Measurements from ENCODE around the gene IZUMO4.
A peak's percentile ranks its signal among the peaks of the same experiment; 100 is the strongest.
"Not testable (repeated sequence)": the region's sequence is repeated elsewhere in the genome, so short reads cannot be mapped to it uniquely, and the experiment has no call there.

IZUMO4 gene

DNA sequence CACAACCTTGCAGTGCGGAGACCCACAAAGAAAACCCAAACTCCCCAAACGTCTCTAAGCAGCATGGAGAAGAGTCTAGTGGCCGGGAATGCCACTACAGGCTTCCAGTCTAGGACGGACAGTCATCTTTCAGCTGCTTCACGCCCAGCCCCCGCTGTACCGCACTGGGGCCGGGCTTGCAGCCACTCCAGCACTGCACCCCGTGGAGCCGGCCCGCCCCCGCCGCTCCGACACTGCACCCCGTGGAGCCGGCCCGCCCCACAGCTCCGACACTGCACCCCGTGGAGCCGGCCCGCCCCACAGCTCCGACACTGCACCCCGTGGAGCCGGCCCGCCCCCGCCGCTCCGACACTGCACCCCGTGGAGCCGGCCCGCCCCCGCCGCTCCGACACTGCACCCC, 31.5 kb downstream of the IZUMO4 start:
- DNase-seq: peak; percentile 19

DNA sequence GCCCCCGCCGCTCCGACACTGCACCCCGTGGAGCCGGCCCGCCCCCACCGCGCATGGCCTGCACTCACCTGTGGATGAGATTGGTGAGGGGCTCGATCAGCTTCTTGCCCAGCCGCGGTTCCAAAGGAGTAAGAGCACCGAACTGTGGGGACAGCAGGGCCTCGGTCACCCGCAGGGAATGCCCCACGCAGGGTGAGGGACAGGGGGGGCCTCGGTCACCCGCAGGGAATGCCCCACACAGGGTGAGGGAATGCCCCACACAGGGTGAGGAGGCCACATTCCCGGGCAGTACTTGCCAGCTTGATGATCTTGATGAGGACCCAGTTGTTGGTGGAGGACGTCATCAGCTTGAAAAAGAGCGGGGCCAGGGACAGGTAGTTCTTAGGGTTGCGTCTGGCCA, 32.3 kb downstream of the IZUMO4 start:
- no peak for DNase-seq

- DNase-seq: no peak
Observed at GRCh38 chr19:2129486-2129885, 32.8 kb downstream of the IZUMO4 start.

- DNase-seq: no peak
Observed at GRCh38 chr19:2129892-2130770, 33.4 kb downstream of the IZUMO4 start.

- not testable (repeated sequence) for DNase-seq
Observed at GRCh38 chr19:2131012-2131975, 34.6 kb downstream of the IZUMO4 start.

DNA sequence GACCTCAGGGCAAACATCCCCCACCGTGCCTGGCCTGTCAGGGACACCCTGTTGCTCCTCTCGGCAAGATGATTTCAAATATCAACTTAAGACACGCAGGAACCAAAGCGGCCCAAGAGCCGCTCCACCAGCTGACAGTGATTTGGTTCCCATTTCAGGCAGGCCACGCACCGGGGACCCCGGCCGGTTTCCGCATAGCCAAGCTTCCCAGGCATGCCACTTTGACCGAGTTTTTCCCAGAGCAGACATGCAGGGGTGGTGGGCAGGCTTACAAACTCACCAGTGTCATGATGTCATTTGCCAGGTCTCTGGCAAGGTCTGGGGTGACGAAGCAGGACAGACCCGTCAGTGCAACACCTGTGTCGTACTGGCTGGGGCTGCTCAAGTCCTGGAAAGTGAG, 35.5 kb downstream of the IZUMO4 start:
- no peak for DNase-seq

DNA sequence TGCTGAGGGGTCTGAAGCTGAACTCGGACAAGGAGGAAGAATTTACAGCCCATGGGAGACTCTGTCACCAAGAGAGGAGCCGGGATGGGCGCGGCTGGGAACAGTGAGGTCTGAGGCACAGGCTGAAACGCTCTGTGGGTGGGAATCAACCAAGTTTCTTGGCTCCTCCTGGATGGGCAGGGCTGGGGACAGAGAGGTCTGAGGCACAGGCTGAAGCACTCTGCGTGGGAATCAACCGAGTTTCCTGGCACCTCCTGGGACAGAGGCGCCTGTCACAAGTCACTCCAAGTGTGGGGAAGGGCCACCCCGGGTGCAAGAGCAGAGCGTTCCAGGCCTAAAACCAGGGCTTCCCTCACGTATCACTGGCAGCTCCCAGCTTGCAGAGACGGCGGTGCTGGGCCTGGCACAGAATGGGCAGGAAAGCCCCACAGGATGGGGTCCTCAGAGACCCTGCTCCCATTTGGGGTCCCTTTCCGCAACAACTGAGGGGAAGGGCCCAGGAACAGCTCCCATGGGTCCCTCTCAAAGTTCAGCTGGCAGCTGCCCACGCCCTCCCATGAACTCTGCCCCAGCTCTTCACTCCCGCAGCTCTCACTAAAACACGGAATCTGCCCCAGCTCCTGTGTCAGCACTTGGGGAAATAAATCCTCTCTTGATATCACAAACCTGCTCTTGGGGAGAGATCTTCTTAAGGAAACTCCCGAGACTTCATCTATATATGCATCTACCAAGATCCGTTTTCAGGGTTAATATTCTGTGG, 36.2 kb downstream of the IZUMO4 start:
- no peak for DNase-seq

DNA sequence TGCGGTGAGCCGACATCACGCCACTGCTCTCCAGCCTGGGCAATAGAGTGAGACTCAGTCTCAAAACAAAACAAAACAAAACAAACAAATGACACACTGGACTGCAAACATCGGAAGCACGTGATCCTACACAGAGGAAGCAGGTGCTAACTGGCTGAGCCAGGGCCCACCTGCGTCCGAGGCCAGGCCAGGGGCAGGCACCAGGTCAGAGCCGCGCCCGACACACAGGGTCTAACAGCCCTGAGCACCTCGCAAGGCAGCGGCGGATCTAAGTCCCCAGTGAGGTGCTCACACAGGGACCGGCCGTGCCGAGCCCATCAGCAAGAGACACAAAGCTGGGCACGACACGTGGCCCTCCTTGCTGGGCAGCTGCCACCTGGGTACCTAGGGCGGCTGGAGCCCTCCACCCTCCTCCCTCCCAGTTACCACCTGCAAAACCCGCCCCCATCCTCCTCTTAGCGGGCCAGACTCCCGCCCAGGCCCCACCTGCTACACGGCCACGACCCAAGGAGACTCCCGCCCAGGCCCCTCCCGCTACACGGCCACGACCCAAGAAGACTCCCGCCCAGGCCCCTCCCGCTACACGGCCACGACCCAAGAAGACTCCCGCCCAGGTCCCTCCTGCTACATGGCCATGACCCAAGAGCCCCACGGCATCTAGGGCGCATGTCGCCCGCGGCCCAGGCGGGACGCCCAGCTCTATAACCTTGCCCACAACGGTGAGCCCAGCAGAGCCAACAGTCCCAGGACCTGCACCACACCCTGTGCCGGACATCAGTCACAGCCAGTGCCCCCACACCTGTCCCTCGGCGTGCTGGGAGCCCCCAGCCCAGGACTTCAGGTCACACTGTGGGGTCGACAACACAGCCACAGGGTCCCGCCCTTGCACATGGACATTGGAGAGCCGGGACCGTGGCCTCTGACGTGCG, 39.0 kb downstream of the IZUMO4 start:
- DNase-seq: no peak

DNA sequence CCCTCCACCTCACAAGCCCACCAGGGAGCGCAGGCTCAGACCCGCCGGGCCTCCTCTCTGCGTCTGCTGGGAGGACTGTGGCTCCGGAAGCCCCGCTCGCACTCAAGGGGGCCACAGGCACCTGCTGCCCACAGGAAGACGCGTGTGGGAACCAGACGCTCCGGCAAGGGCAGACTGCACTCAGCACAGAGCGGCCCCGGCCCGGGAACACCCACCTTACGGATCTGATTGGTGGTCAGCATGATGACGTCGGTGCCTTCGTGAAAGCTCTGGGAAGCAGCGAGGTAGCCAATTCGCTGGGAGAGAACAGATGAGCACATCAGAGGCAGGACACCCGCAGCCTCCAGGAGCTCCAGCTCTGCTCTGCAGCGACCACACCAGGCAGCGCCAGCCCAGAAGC, 40.1 kb downstream of the IZUMO4 start:
- no peak for DNase-seq

DNA sequence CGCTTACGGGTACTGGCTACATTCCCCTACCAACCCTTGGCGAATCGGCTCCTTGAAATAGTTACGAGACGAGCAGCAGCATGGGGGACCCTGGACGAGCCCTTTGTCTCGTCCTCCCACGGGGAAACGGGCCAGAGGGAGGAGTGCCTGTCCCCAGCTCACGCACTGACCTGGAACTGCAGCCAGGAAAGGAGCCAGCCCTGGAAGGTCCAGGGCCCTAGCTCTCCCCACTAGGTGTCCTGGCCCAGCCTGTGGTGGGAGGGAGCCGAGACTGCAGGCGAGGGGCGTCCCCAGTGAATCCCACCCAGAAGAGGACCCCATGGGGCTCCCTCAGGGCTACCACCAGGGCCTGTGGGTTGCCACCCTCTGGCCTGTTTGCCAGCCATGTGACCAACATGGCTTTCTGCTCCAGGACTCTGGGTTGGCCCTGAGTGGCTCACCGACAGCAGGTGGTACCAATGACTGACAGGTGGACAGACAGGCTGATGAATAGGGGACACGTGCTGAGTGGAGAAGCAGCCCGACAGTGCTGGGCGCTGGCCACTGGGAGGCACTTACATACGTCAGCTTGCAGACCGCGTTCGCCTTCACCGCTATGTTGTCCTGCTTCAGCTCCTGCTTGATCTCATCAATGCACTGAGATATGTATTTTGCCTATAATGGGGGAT, 41.5 kb downstream of the IZUMO4 start:
- DNase-seq: no peak

GRCh38 chr19:2139385-2140137, 42.8 kb downstream of the IZUMO4 start:
- no peak for DNase-seq

GRCh38 chr19:2140138-2140569, 43.4 kb downstream of the IZUMO4 start:
- no peak for DNase-seq

DNA sequence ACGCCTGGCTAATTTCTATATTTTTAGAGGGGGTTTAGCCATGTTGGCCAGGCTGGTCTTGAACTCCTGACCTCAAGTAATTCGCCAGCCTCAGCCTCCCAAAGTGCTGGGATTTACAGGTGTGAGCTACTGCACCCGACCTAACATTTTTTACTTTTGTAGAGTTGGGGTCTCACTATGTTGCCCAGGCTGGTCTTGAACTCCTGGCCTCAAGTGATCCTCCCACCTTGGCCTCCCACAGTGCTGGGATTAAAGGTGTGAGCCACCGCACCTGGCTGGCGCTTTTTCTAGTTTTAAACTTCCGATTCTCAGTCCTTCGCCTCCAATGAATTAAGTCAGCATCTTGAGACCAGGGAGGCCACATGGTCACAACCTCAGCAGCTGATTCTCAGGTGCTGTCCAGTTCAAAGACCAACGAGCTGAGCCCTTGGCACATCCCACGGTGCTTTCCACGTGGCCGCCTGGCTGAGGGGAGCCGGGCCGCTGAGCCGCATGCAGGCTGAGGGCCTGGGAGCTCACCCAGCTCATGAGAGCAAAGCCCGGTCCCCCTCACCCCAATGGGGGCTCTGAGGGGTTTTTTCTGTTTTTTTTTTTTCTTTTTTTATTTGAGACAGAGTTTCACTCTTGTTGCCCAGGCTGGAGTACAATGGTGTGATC, 45.6 kb downstream of the IZUMO4 start:
- DNase-seq: no peak

GRCh38 chr19:2144190-2144589, 47.5 kb downstream of the IZUMO4 start:
- DNase-seq: no peak

DNA sequence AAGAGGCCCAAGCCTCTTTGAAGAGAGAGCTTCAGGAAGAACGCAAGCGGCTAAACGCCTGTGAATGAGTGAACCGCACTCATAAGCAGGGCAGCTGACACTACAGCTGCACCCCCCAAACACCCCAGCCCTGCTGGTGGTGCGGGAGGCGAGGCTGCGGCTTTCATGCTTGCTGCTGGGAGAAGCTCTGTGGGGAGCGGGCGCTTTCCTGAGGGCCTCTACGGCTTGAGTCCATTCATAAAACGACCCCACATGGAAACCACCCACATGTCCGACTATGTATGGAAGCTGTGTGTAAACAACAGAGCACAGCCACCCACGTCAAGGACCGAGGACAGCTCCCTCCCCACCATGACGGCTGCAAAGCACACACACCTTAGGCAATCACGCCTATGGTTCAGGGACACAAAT, 49.1 kb downstream of the IZUMO4 start:
- DNase-seq: peak; percentile 11

- no peak for DNase-seq
Observed at GRCh38 chr19:2148482-2149135, 51.9 kb downstream of the IZUMO4 start.

All from fibroblast of skin of back (primary cell).